IMR-90 (cell line): ENCODE results near the gene ITFG2. TPM values are rescaled to one million over a fixed set of nuclear protein-coding genes. Genes with fewer than 3 reads are reported as not detected.

Experiments used
- ATAC-seq: fragments of 200-7000 bp; cut with Tn5 transposase; 2 replicates; pipeline ENCODE4 v1.9.1; 2020; ENCODE audit warnings: low read depth, mild to moderate bottlenecking, moderate library complexity
- BruUV-seq: library from RNA; stranded (reverse); fragments of 400-500 nt; replicated peaks from 2 replicates; lab custom pipeline; 2021; lab: Mats Ljungman, UMichigan
- CTCF ChIA-PET: fragments of 300-600 bp; formaldehyde crosslinking; extraction: SDS; loops from one replicate; lab custom pipeline; 2021; ENCODE audit warnings: antibody characterized with exemption; lab: Yijun Ruan, JAX
- POLR2A ChIA-PET: fragments of 300-600 bp; sonication (Branson Sonifier 250); formaldehyde crosslinking; loops from one replicate; lab custom pipeline; 2022; ENCODE audit warnings: antibody characterized with exemption; ENCODE audit not compliant: unreplicated experiment; lab: Charles Lee
- DNase-seq: peaks from one replicate; pipeline ENCODE4 v3.0.0; 2013
- H2AFZ ChIP-seq: replicated peaks from 2 replicates; pipeline ENCODE3; 2013; ENCODE audit warnings: low read length, mild to moderate bottlenecking; ENCODE audit not compliant: poor library complexity
- H2AK5ac ChIP-seq: 2 replicates; pipeline ENCODE4 v1.6.1; 2013; ENCODE audit warnings: low read depth, low read length, inconsistent platforms
- H2AK9ac ChIP-seq: replicated peaks from 2 replicates; pipeline ENCODE3; 2013; ENCODE audit warnings: mild to moderate bottlenecking, low read depth, low read length, moderate library complexity; ENCODE audit not compliant: poor library complexity
- H2BK120ac ChIP-seq: 2 replicates; pipeline ENCODE4 v1.6.1; 2013; ENCODE audit warnings: low read depth, low read length, inconsistent platforms
- H2BK15ac ChIP-seq: 3 replicates; pipeline ENCODE4 v1.6.1; 2013; ENCODE audit warnings: low read depth, low read length, inconsistent platforms
- H2BK20ac ChIP-seq: 2 replicates; pipeline ENCODE4 v1.6.1; 2013; ENCODE audit warnings: low read depth, mild to moderate bottlenecking, inconsistent platforms, low read length, moderate library complexity
- H2BK5ac ChIP-seq: 2 replicates; pipeline ENCODE4 v1.6.1; 2013; ENCODE audit warnings: mild to moderate bottlenecking, low read depth, low read length, inconsistent platforms; ENCODE audit not compliant: poor library complexity, severe bottlenecking
- H3K14ac ChIP-seq: replicated peaks from 2 replicates; pipeline ENCODE4 v1.6.1; 2013; ENCODE audit warnings: low read depth, low read length, inconsistent platforms
- H3K18ac ChIP-seq: 2 replicates; pipeline ENCODE4 v1.6.1; 2013; ENCODE audit warnings: low read depth, low read length, control low read depth
- H3K23ac ChIP-seq: 2 replicates; pipeline ENCODE4 v1.6.1; 2013; ENCODE audit warnings: low read depth, low read length, inconsistent platforms
- H3K27ac ChIP-seq: 2 replicates; pipeline ENCODE4 v1.5.1; 2013; ENCODE audit warnings: mild to moderate bottlenecking, control low read depth, low read length; ENCODE audit not compliant: insufficient read depth
- H3K27me3 ChIP-seq: 2 replicates; pipeline ENCODE4 v1.6.1; 2013; ENCODE audit warnings: low read length; ENCODE audit not compliant: control insufficient read depth, insufficient read depth
- H3K36me3 ChIP-seq: 2 replicates; pipeline ENCODE4 v1.6.1; 2013; ENCODE audit warnings: low read length, mixed read lengths; ENCODE audit not compliant: control insufficient read depth, insufficient read depth
- H3K4ac ChIP-seq: 2 replicates; pipeline ENCODE4 v1.6.1; 2013; ENCODE audit warnings: low read depth, low read length, inconsistent platforms
- H3K4me1 ChIP-seq: 2 replicates; pipeline ENCODE4 v1.6.1; 2013; ENCODE audit warnings: low read length, mixed read lengths; ENCODE audit not compliant: control insufficient read depth, insufficient read depth
- H3K4me2 ChIP-seq: 2 replicates; pipeline ENCODE4 v1.6.1; 2013; ENCODE audit warnings: low read depth, mild to moderate bottlenecking, control low read depth, low read length, moderate library complexity
- H3K4me3 ChIP-seq: 2 replicates; pipeline ENCODE4 v1.5.1; 2013; ENCODE audit warnings: low read depth, mild to moderate bottlenecking, control low read depth, low read length, moderate library complexity; ENCODE audit not compliant: insufficient read depth
- H3K56ac ChIP-seq: 2 replicates; pipeline ENCODE4 v1.6.1; 2013; ENCODE audit warnings: low read length, inconsistent platforms; ENCODE audit not compliant: insufficient read depth; ENCODE audit errors: extremely low read depth
- H3K79me1 ChIP-seq, 2 experiments: 2 replicates each; pipeline ENCODE4 v1.6.1; 2013; ENCODE audit warnings: low read length in 2 of 2, inconsistent platforms in 1 of 2, low read depth in 1 of 2
- H3K9ac ChIP-seq: 2 replicates; pipeline ENCODE4 v1.6.1; 2013; ENCODE audit warnings: low read depth, low read length, control low read depth
- H3K9me1 ChIP-seq: 2 replicates; pipeline ENCODE4 v1.6.1; 2013; ENCODE audit warnings: low read length, inconsistent platforms; ENCODE audit not compliant: insufficient read depth
- H3K9me3 ChIP-seq: 2 replicates; pipeline ENCODE4 v1.6.1; 2013; ENCODE audit warnings: low read length; ENCODE audit not compliant: control insufficient read depth, insufficient read depth
- H4K20me1 ChIP-seq: 2 replicates; pipeline ENCODE4 v1.6.1; 2013; ENCODE audit warnings: low read length, inconsistent platforms; ENCODE audit not compliant: insufficient read depth
- H4K5ac ChIP-seq: 2 replicates; pipeline ENCODE4 v1.6.1; 2013; ENCODE audit warnings: mild to moderate bottlenecking, low read depth, low read length, control low read depth
- H4K8ac ChIP-seq, 2 experiments: 2 replicates each; pipeline ENCODE4 v1.6.1; 2013; ENCODE audit warnings: low read depth in 2 of 2, low read length in 2 of 2, control low read depth in 1 of 2, inconsistent platforms in 1 of 2
- H4K91ac ChIP-seq: 2 replicates; pipeline ENCODE4 v1.6.1; 2013; ENCODE audit warnings: low read depth, low read length, inconsistent platforms; ENCODE audit not compliant: insufficient read depth
- POLR2A ChIP-seq: IDR thresholded peaks from 2 replicates; pipeline ENCODE4 v1.6.1; 2012; ENCODE audit warnings: mild to moderate bottlenecking, low read depth, low read length
- RAD21 ChIP-seq: IDR thresholded peaks from 2 replicates; pipeline ENCODE4 v1.6.1; 2012; ENCODE audit warnings: low read length, improper control_type of control experiment
- SMC3 ChIP-seq: fragments of 150-350 bp; IDR thresholded peaks from 2 replicates; pipeline ENCODE4 v1.6.1; 2016; ENCODE audit warnings: low read depth, mild to moderate bottlenecking, antibody characterized with exemption, low read length, moderate library complexity
- WGBS, 2 experiments: methylation state at CpG; one replicate each; pipeline versions ENCODE4 v1.1.5 to v1.1.7; 2013; ENCODE audit warnings: missing lambda C conversion rate in 2 of 2; ENCODE audit not compliant: insufficient read length in 1 of 2; ENCODE audit errors: extremely low coverage in 2 of 2; 5-methylcytosine and 5-hydroxymethylcytosine counted together
- dilution Hi-C: fragments of 300-500 bp; cut with HindIII; formaldehyde crosslinking; loops from one replicate; pipeline ENCODE4 v1.14.3; 2018; ENCODE audit warnings: low sequenced_read_pairs; ENCODE audit not compliant: unreplicated experiment
- in situ Hi-C: fragments of 300-500 bp; cut with MboI; formaldehyde crosslinking; loops from 3 replicates; pipeline ENCODE4 v1.14.3; 2019; ENCODE audit warnings: low sequenced_read_pairs, inconsistent platforms, mixed read lengths
- intact Hi-C: fragments of 100-400 bp; cut with micrococcal nuclease; formaldehyde crosslinking; loops from 2 replicates; pipeline ENCODE4 v1.10.0; 2022
- polyA plus RNA-seq, 3 experiments: library from polyadenylated mRNA; depleted of rRNA; stranded (reverse); fragments of >200 nt; gene quantifications; 2 replicates each; pipeline ENCODE4 v1.2.3, GENCODE V29; 2012; ENCODE audit warnings: low replicate concordance in 1 of 3
- total RNA-seq: library from RNA; depleted of rRNA; stranded (reverse); fragments of >200 nt; gene quantifications from 2 replicates; pipeline ENCODE4 v1.2.3, GENCODE V29; 2012
- TF ChIP-seq, protein P1 (sequence below): fragments of 150-350 bp; IDR thresholded peaks from 2 replicates; pipeline ENCODE4 v1.6.1; 2017; ENCODE audit warnings: mild to moderate bottlenecking, antibody characterized with exemption, low read length, low read depth
- TF ChIP-seq, protein P2 (sequence below): conservative IDR thresholded peaks from 2 replicates; pipeline ENCODE4 v1.5.1; 2012; ENCODE audit warnings: mild to moderate bottlenecking, low read depth, low read length, improper control_type of control experiment

ITFG2 gene
- total and polyA plus RNA-seq, 2 of the 4 experiments (the other 2 are of a cell fraction): 20.3 to 25.5 TPM

DNA sequence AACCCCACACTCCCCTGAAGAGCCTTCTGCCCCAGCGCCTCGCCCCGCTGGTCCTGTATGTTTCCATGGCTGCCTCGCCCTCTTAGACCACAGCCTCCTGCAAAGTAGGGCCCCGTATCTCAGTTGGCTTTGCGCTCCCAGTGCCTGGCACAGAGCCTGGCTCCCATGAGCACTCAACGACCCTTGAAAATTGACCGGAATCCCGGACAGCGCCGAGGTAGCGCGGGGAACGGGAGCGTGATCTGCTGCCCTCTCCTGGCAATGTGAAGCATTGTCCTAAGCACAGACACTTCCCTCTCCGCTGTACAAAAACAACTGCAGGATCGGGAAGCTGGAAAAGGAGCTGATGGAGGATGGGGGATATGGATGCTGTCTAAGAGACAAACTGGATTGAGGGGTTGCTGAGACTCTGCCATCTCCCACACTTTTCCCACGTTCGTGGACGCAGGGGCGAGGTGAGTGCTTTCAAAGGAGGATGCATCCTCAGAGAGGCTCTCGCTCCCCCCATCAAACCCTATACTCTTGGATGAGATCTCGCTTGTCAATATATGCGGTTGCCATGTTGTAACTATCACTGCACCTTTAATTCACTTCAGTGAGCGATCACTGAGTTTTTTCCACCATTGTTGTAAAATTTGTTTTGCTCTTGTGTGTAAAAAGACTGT, 28.4 kb upstream of the ITFG2 start:
- ChIA-PET CTCF (interaction anchor here (0.6 to 1.9 kb wide), 7 partner anchors 8 to 1714 kb away, joined by 3 to 8 read pairs (median 5); no protein-coding TSS in a partner anchor), POLR2A (no interaction called here)
- Histone ChIP-seq H3K27ac (no peak overlapping the region), H3K36me3 (no peaks in the 10 kb centered on the region), H3K18ac (no peak overlapping the region), H2BK15ac (no peak overlapping the region), H4K20me1 (peaks cover 3% of the 10 kb centered on the region; the same call in 1 of the 2 replicates), H3K56ac (no peak overlapping the region), H3K4me3 (no peak overlapping the region), H3K9me1 (no peaks in the 10 kb centered on the region), H2BK5ac (no peak overlapping the region), H3K23ac (no peak overlapping the region), H2AFZ (peak overlapping the region; percentile 82), H3K9ac (no peak overlapping the region), H3K79me1 (no peaks in the 10 kb centered on the region), H3K4ac (no peak overlapping the region), H4K5ac (no peak overlapping the region), H3K14ac (no peak overlapping the region), H3K4me1 (no peaks in the 10 kb centered on the region), H2AK9ac (no peak overlapping the region), H3K4me2 (peak overlapping the region; percentile 48; the same call in 1 of the 2 replicates), H2BK120ac (no peak overlapping the region), H2AK5ac (no peak overlapping the region), H4K8ac (no peak overlapping the region), H2BK20ac (no peak overlapping the region), H3K9me3 (no peaks in the 10 kb centered on the region), H3K27me3 (peaks cover 44% of the 10 kb centered on the region), H4K91ac (no peak overlapping the region)
- 4% methylated on average over 10 of the region's 25 CpGs; no CpG with 5 or more reads in 1 of the 2 experiments for WGBS, 2 experiments
- no TSS peak for BruUV-seq
- in situ Hi-C loops (no loop called here), intact Hi-C loops (loop anchor here (1.0 to 5.0 kb wide), 2 partner anchors 45 to 102 kb away; no protein-coding TSS in a partner anchor), dilution Hi-C loops (no loop called here)
- DNase-seq (peak; percentile 44), ATAC-seq (peak; percentile 99)
- TF ChIP-seq, protein P1, sequence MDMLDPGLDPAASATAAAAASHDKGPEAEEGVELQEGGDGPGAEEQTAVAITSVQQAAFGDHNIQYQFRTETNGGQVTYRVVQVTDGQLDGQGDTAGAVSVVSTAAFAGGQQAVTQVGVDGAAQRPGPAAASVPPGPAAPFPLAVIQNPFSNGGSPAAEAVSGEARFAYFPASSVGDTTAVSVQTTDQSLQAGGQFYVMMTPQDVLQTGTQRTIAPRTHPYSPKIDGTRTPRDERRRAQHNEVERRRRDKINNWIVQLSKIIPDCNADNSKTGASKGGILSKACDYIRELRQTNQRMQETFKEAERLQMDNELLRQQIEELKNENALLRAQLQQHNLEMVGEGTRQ: no peak
- TF ChIP-seq, protein P2, sequence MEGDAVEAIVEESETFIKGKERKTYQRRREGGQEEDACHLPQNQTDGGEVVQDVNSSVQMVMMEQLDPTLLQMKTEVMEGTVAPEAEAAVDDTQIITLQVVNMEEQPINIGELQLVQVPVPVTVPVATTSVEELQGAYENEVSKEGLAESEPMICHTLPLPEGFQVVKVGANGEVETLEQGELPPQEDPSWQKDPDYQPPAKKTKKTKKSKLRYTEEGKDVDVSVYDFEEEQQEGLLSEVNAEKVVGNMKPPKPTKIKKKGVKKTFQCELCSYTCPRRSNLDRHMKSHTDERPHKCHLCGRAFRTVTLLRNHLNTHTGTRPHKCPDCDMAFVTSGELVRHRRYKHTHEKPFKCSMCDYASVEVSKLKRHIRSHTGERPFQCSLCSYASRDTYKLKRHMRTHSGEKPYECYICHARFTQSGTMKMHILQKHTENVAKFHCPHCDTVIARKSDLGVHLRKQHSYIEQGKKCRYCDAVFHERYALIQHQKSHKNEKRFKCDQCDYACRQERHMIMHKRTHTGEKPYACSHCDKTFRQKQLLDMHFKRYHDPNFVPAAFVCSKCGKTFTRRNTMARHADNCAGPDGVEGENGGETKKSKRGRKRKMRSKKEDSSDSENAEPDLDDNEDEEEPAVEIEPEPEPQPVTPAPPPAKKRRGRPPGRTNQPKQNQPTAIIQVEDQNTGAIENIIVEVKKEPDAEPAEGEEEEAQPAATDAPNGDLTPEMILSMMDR: peak; percentile 81
- TF ChIP-seq POLR2A (no peak), RAD21 (peak; percentile 71), SMC3 (peak; percentile 77)
